ENCODE data around the gene MTMR6.

GRCh38 chr13:25210842-25211569 is 76.3 kb downstream of the MTMR6 start:
- TF ChIP-seq CTCF (IDR thresholded peaks at IDR 0.05; ENCODE audit: low read length) (no peak), EZH2 (IDR thresholded peaks at IDR 0.05; ENCODE audit: borderline replicate concordance, low read length) (no peak)

All from OCI-LY1 (cell line).